ENCODE measurements around the gene GPR156. TPM values are rescaled to one million over a fixed set of nuclear protein-coding genes. Genes with fewer than 3 reads are reported as not detected.

Gene GPR156
- total RNA-seq, 1 donor from 2014 or later: 0.41 TPM

- no peak for DNase-seq (ENCODE audit: low spot score, unreplicated experiment)
- Mint-ChIP-seq H3K4me1 (ENCODE audit: low read depth) (peaks cover 26% of the 10 kb centered on the region), H3K27me3 (no peaks in the 10 kb centered on the region), H3K4me3 (ENCODE audit: low read depth) (no peak overlapping the region), H3K27ac (peak overlapping the region; percentile 90), H3K9me3 (ENCODE audit: low read depth) (no peaks in the 10 kb centered on the region), H3K36me3 (ENCODE audit: insufficient read depth) (no peaks in the 10 kb centered on the region)
- no peak for TF ChIP-seq CTCF (IDR thresholded peaks at IDR 0.05; ENCODE audit: unreplicated experiment)
Measured at GRCh38 chr3:120163816-120164215, 121.2 kb downstream of the GPR156 start.

GRCh38 chr3:120163026-120163425 is 122.0 kb downstream of the GPR156 start:
- Mint-ChIP-seq H3K27ac (peak overlapping the region; percentile 90), H3K27me3 (no peaks in the 10 kb centered on the region), H3K36me3 (ENCODE audit: insufficient read depth) (no peaks in the 10 kb centered on the region), H3K4me1 (ENCODE audit: low read depth) (peaks cover 28% of the 10 kb centered on the region), H3K4me3 (ENCODE audit: low read depth) (peak overlapping the region; percentile 6), H3K9me3 (ENCODE audit: low read depth) (no peaks in the 10 kb centered on the region)
- TF ChIP-seq CTCF (IDR thresholded peaks at IDR 0.05; ENCODE audit: unreplicated experiment): no peak
- no peak for DNase-seq (ENCODE audit: low spot score, unreplicated experiment)

GRCh38 chr3:120162400-120162799 is 122.6 kb downstream of the GPR156 start:
- Mint-ChIP-seq H3K4me1 (ENCODE audit: low read depth) (peaks cover 28% of the 10 kb centered on the region), H3K27me3 (no peaks in the 10 kb centered on the region), H3K36me3 (ENCODE audit: insufficient read depth) (no peaks in the 10 kb centered on the region), H3K4me3 (ENCODE audit: low read depth) (no peak overlapping the region), H3K27ac (no peak overlapping the region), H3K9me3 (ENCODE audit: low read depth) (no peaks in the 10 kb centered on the region)
- no peak for TF ChIP-seq CTCF (IDR thresholded peaks at IDR 0.05; ENCODE audit: unreplicated experiment)
- DNase-seq (ENCODE audit: low spot score, unreplicated experiment): no peak

GRCh38 chr3:120161902-120162301 is 123.1 kb downstream of the GPR156 start:
- Mint-ChIP-seq H3K27me3 (no peaks in the 10 kb centered on the region), H3K27ac (peak overlapping the region; percentile 43), H3K4me1 (ENCODE audit: low read depth) (peaks cover 32% of the 10 kb centered on the region), H3K36me3 (ENCODE audit: insufficient read depth) (no peaks in the 10 kb centered on the region), H3K9me3 (ENCODE audit: low read depth) (no peaks in the 10 kb centered on the region), H3K4me3 (ENCODE audit: low read depth) (no peak overlapping the region)
- TF ChIP-seq CTCF (IDR thresholded peaks at IDR 0.05; ENCODE audit: unreplicated experiment): no peak
- DNase-seq (ENCODE audit: low spot score, unreplicated experiment): no peak

- Mint-ChIP-seq H3K4me1 (ENCODE audit: low read depth) (peaks cover 32% of the 10 kb centered on the region), H3K36me3 (ENCODE audit: insufficient read depth) (peaks cover 6% of the 10 kb centered on the region), H3K27ac (no peak overlapping the region), H3K4me3 (ENCODE audit: low read depth) (no peak overlapping the region), H3K27me3 (no peaks in the 10 kb centered on the region), H3K9me3 (ENCODE audit: low read depth) (peaks cover 10% of the 10 kb centered on the region)
- DNase-seq (ENCODE audit: low spot score, unreplicated experiment): no peak
- TF ChIP-seq CTCF (IDR thresholded peaks at IDR 0.05; ENCODE audit: unreplicated experiment): no peak
Measured at GRCh38 chr3:120160050-120160449, 125.0 kb downstream of the GPR156 start.
